ENCODE results near the gene RGS12. TPM values are rescaled to one million over a fixed set of nuclear protein-coding genes. Genes with fewer than 3 reads are reported as not detected.

RGS12 gene
- total and polyA plus RNA-seq, 2 of the 13 experiments (the other 11 are each of a cell fraction or from before 2014, with no cell fraction given): 21.0 to 27.7 TPM

DNA sequence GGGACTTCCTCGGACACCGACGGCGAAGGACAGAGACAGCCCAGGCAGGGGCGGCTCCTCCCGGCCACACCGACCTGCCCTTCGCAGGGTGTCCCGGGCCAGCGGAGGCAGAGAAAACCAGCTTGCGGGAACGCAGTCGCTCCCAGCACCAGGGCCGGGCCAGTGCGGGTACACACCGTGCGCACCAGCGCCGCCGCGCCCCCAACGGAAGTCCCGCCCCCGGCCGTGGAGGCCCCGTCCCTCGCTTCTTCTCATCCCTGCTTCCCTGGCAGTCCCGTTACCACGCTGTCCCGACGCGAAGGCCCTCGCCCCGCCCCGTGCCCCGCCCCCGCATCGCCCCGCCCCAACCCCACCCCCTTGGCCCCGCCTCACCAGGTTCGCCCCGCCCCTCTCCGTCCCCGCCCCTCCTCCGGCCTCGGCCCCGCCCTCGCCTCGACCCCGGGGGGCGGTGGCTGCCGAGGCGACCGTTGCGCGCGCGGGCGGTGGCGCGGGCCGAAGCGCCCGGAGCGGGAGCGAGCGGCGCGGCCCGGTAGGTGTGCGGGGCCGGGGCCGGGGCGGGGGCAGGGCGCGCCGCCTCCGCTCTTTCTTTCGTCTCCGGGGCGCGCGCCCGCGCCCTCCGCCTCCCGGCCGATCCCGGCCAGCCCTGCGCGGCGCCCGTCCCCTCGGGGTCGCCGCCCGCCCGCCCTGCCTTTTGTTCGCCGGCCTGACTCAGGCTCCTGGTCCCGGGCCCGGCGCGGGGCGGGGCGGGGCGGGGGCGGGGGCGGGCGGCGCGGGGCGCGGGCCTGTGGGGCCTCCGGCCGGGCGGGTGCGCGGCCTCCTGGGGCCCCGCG lies at the start of gene RGS12 (continued):
- TF ChIP-seq ARID5B (CRISPR knock-in tag; IDR thresholded peaks at IDR 0.05) (no peak; the same call in 1 of the 2 replicates), HNRNPLL (IDR thresholded peaks at IDR 0.05; ENCODE audit: low read depth, low read length, poor library complexity, severe bottlenecking) (peak; percentile 79), TBX2 (CRISPR knock-in tag; IDR thresholded peaks at IDR 0.05; ENCODE audit: borderline replicate concordance) (0 out of 2 replicates have a peak, but pooled peaks have one; percentile 29), EHMT2 (IDR thresholded peaks at IDR 0.05; ENCODE audit: borderline replicate concordance, low read depth, low read length) (no peak), SSRP1 (CRISPR knock-in tag; IDR thresholded peaks at IDR 0.05) (no peak), RXRB (CRISPR knock-in tag; IDR thresholded peaks at IDR 0.05; ENCODE audit: borderline replicate concordance) (0 out of 2 replicates have a peak, but pooled peaks have one; percentile 28), NR2C2 (CRISPR knock-in tag; IDR thresholded peaks at IDR 0.05; ENCODE audit: borderline replicate concordance) (no peak), ZNF30 (CRISPR knock-in tag; IDR thresholded peaks at IDR 0.05) (no peak), TARDBP (CRISPR knock-in tag; IDR thresholded peaks at IDR 0.05) (0 out of 2 replicates have a peak, but pooled peaks have one; percentile 19), ZNF460 (CRISPR knock-in tag; IDR thresholded peaks at IDR 0.05; ENCODE audit: borderline replicate concordance) (no peak), ZNF225 (CRISPR knock-in tag; IDR thresholded peaks at IDR 0.05) (no peak), NR2F1 (CRISPR knock-in tag; IDR thresholded peaks at IDR 0.05) (no peak)
- TF ChIP-seq, protein P1, sequence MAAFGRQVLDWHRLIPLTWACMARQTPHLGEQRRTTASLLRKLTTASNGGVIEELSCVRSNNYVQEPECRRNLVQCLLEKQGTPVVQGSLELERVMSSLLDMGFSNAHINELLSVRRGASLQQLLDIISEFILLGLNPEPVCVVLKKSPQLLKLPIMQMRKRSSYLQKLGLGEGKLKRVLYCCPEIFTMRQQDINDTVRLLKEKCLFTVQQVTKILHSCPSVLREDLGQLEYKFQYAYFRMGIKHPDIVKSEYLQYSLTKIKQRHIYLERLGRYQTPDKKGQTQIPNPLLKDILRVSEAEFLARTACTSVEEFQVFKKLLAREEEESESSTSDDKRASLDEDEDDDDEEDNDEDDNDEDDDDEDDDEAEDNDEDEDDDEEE (CRISPR knock-in tag; IDR thresholded peaks at IDR 0.05): no peak
- TF ChIP-seq, protein P2, sequence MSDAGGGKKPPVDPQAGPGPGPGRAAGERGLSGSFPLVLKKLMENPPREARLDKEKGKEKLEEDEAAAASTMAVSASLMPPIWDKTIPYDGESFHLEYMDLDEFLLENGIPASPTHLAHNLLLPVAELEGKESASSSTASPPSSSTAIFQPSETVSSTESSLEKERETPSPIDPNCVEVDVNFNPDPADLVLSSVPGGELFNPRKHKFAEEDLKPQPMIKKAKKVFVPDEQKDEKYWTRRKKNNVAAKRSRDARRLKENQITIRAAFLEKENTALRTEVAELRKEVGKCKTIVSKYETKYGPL (CRISPR knock-in tag; IDR thresholded peaks at IDR 0.05): 0 out of 2 replicates have a peak, but pooled peaks have one; percentile 20
- TF ChIP-seq, protein P3, sequence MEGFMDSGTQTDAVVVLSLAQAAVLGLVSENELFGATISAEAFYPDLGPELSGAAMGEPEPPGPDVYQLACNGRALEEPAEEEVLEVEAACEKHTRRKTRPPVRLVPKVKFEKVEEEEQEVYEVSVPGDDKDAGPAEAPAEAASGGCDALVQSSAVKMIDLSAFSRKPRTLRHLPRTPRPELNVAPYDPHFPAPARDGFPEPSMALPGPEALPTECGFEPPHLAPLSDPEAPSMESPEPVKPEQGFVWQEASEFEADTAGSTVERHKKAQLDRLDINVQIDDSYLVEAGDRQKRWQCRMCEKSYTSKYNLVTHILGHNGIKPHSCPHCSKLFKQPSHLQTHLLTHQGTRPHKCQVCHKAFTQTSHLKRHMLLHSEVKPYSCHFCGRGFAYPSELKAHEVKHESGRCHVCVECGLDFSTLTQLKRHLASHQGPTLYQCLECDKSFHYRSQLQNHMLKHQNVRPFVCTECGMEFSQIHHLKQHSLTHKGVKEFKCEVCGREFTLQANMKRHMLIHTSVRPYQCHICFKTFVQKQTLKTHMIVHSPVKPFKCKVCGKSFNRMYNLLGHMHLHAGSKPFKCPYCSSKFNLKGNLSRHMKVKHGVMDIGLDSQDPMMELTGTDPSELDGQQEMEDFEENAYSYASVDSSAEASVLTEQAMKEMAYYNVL (CRISPR knock-in tag; IDR thresholded peaks at IDR 0.05; ENCODE audit: borderline replicate concordance): 0 out of 2 replicates have a peak, but pooled peaks have one; percentile 57
- TF ChIP-seq, protein P4, sequence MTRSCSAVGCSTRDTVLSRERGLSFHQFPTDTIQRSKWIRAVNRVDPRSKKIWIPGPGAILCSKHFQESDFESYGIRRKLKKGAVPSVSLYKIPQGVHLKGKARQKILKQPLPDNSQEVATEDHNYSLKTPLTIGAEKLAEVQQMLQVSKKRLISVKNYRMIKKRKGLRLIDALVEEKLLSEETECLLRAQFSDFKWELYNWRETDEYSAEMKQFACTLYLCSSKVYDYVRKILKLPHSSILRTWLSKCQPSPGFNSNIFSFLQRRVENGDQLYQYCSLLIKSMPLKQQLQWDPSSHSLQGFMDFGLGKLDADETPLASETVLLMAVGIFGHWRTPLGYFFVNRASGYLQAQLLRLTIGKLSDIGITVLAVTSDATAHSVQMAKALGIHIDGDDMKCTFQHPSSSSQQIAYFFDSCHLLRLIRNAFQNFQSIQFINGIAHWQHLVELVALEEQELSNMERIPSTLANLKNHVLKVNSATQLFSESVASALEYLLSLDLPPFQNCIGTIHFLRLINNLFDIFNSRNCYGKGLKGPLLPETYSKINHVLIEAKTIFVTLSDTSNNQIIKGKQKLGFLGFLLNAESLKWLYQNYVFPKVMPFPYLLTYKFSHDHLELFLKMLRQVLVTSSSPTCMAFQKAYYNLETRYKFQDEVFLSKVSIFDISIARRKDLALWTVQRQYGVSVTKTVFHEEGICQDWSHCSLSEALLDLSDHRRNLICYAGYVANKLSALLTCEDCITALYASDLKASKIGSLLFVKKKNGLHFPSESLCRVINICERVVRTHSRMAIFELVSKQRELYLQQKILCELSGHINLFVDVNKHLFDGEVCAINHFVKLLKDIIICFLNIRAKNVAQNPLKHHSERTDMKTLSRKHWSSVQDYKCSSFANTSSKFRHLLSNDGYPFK (CRISPR knock-in tag; IDR thresholded peaks at IDR 0.05; ENCODE audit: borderline replicate concordance): no peak; the same call in 1 of the 2 replicates

Measured in HepG2 (cell line).